Measurements from ENCODE around the gene PLA2R1.

Gene PLA2R1

GRCh38 chr2:159891917-159892730, 170.3 kb downstream of the PLA2R1 start:
- DNase-seq = no peak

- DNase-seq = no peak
Observed at GRCh38 chr2:159891267-159891588, 171.2 kb downstream of the PLA2R1 start.

DNA sequence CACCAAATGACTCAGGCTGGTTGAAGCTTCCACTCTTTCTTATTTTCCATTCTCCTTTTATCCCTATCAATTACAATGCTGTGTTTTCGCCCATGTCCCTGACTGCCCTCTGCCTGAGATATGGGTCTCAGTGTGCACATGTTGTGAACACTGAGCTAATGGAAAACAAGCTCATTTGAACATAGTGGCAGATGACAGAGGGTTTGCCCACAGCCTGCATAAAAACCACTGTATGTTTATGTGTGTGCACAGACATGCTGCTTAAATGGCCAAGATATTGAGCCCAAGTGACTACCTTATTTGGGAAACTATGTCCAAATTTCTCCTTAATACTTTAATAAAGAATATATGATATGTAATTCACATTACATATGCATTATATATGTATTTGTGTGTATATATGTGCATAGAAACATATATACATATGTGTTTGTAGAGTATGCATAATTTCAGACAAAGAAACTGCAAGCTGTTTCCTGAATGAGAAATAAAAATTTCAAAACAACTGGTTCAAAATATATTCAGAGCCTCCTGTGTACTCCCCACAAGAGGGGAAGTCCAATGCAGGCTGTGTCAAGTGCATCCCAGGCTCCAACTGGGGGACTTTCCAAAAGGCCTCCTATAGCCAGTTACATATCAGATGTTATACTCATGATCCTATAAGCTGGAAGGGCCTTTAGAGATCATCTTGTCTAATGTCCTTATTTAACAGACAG, 171.7 kb downstream of the PLA2R1 start:
- DNase-seq = no peak

DNA sequence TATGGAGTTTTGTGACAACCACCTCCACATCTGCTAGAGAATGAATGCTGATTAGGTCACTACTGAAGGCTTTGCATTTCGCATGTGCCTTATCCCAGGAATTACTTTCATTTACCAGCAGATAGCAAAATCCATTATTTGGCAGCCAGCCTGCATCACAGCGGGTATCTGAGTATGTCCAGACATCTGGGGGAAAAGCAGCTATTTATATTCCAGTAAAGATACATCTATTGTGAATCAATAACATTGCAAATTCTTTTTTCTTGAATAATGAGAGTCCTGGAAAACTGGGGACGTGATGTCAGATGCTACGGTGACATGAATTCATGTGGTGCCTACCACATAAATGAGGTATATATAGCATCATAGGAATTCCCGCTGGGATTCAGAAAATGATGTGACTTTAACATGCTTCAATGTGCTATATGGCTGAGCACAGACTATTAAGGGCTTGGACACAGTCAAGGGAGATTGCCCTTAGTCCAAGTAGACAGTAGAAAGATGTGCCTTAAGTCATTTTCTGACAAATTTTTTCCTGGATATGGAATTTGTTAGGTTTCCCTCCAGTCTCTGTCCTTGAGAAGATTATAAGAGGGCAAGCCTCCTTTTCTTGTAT, 180.2 kb downstream of the PLA2R1 start:
- no peak for DNase-seq
